ENCODE data around the gene TGFB1I1.

- no peak for TF ChIP-seq CTCF (IDR thresholded peaks at IDR 0.05)
- no peak for TF ChIP-seq POLR2A (IDR thresholded peaks at IDR 0.05)
Observed at GRCh38 chr16:31475946-31476302, 4.0 kb downstream of the TGFB1I1 start.

Measured in lower leg skin (tissue), 3 donors.